DMS153 treated with DMSO at 0.1 percent for 48 hours (cell line): ENCODE measurements around the gene EGFR.

Experiments
- DNase-seq: peaks from one replicate; lab custom pipeline; 2025; ENCODE audit not compliant: unreplicated experiment; lab: John Stamatoyannopoulos, UW

EGFR gene

GRCh38 chr7:55018361-55019190, at the start of gene EGFR:
EGFR (plus strand) TSS chr7:55019017; CDS start chr7:55019278, 261 bp downstream.
- DNase-seq, result no peak

- DNase-seq, result no peak
Measured at GRCh38 chr7:54969208-54969967, 49.4 kb upstream of the EGFR start.

DNA sequence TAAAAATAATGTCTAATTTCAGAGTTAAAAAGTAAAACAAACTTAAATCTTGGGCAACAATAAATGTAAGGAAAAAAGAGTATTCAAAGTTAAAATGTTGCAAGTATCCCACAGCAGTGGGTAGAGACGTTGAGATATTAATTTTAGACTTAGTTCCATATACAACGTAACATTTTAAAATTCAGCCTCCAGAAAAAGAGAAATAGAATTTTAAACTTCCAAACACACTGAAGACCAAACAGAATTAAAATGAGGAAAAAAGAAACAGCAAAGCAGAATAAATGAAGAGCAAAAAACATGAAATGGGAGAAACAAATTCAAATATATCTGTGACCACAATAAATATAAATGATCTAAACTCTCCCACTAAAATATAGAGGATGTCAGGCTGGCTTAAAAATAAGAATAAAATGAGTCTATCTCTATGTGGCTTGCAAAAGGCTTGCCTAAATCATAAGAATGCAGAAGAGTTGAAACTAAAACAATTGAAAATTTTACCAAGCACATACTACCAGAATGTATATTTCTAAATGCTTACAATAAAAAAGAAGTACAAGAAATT, 46.0 kb upstream of the EGFR start:
- no peak for DNase-seq

- no peak for DNase-seq
Measured at GRCh38 chr7:54978364-54979116, 40.3 kb upstream of the EGFR start.

GRCh38 chr7:54980521-54980920, 38.3 kb upstream of the EGFR start:
- DNase-seq, result no peak

- no peak for DNase-seq
Measured at GRCh38 chr7:54981913-54982312, 36.9 kb upstream of the EGFR start.

DNA sequence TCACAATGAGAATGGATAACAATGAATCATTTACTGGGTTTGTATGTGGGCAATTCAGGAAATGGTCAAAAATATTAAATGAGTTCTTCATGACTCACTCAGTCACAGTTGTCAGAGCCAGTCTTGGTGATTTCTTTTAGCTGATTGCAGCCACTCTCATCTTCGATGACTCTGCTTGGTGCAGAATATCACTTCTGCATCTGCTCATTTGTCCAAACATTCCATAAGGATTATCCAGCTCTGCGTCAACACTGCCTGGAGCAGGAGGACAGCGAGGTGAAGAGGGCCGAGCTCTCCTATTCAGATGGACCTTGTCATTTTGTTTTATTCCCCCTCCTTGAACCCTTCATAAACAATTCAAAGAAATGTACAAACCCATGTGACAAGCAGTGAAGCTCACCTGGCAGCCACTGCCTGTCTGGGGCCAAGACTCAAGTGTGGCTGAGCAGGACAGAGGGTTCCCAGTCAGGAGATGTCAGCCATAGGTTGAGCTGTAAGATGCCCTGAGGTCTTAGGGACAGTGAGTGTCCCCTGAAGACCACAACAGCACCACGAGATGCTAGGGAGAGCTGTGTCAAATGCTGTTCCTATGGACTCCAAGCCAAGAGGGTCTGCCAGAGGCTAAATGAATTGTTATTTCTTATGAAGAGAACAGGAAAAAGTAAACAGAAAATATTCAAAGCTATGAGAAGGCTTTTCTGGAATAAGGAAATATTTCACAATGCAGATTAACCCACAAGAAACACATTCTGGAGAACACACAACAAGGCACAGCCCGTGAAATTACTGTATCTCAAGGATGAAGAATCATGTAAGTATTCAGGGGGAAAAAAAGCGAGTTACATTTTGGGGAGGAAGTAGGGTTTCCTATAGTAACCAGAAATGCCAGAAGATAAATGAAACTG, 33.1 kb upstream of the EGFR start:
- no peak for DNase-seq

- no peak for DNase-seq
Measured at GRCh38 chr7:54986716-54987115, 32.1 kb upstream of the EGFR start.

DNA sequence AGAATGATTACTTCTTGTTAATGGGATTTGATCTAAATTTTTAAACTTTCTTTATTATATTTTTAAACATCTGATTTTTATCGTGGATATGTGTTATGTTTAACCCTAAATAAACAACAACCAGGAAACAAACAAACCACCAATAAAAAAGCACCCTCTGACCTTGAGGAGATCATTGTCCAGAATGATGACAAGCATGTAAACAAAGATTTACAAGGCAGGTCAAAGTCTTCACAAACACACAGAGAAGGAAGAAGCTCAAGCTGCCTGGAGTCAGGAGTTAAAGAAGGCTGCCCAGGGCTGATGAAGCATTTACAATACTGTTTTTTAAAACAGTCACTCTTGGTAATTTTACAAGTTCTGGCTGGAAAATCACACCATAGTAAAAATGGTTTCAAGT, 31.0 kb upstream of the EGFR start:
- DNase-seq, result no peak

DNA sequence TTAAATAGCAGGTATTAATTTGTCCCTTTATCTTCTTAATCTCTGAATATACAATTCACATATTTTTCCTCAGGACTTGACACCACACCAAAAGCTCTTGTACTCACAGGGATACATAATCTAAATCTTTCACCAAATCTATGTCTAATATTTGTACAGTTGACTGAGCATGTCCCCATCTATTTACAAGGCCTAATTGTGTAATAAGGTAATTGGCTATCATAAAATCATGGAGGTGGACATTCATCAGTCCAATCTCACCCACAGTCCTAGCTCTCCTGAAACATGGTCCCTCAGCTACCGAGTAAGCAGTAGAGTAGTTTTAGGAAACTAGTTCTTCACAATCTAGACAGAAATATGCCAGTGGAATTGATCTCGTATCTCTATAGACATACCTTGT, 30.3 kb upstream of the EGFR start:
- DNase-seq, result no peak

- no peak for DNase-seq
Measured at GRCh38 chr7:54989453-54990225, 29.2 kb upstream of the EGFR start.

GRCh38 chr7:54991341-54991740, 27.5 kb upstream of the EGFR start:
- DNase-seq, result no peak

- DNase-seq, result no peak
Measured at GRCh38 chr7:54992871-54993475, 25.8 kb upstream of the EGFR start.

GRCh38 chr7:54995166-54995565, 23.7 kb upstream of the EGFR start:
- no peak for DNase-seq

DNA sequence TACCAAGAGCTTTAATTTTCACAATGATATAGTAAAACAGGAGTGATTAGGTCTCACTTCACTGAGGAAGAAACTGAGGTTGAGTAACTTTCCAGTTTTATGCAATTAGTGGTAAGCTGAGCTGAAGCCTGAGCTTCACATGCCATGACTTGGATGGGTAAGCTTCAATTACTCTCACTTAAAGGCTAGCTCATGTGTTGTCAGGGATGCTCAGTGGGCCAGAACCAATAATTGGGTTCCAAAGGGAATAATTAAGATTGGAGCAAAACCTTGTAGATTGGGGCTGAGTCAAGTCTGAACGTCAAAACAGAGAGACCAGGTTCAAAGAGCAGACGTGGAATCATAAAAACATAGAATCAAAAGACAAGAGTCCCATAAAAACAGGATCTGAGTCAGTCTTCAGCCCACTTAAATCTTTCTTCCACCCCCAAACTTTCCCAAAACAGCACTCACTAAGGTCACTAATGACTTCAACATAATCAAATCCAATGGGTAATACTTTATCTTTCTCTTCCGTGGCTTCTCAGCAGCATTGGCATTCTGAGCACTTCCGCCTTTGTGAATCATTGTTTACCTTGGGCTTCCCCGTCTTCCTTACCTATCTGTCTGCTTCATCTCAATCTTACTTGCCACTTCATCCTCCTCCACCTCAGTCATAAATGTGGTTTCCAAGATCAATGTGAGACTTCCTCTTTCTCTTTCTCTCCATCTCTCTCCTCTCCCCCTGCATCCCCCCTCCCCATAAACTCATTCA, 23.0 kb upstream of the EGFR start:
- DNase-seq, result no peak

- no peak for DNase-seq
Measured at GRCh38 chr7:54996391-54996790, 22.4 kb upstream of the EGFR start.

- DNase-seq, result no peak
Measured at GRCh38 chr7:55004579-55004978, 14.2 kb upstream of the EGFR start.

DNA sequence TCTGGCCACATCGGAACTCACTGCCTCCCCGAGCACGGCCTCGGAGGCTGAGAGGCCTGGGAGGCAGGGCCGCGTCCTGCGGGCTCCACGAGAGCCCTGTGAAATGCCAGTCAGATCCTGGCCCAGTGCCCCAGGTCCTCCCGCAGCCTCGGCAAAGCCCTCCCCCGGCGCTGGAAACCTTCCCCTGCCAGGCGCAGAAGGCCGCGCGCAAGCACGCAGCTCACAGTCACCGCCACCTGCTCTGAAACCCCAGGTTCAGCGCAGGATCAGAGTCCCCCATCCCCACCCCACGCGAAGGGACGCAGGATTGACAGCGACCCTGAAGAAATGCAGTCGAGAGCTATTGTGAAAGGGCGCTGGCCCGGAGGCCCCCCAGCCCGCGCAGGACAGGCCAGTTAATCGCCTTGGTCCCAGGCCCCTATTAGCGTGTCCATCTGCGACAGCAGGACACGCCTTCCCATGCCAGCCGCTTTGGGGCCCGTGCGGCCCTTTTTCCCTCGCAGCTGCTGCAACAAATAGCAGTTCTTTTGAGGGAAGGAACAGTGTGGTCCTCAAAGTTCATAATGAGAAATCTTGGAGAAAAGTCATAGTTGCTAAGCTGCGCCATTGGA, 13.5 kb upstream of the EGFR start:
- no peak for DNase-seq
